Stimulated activated naive CD8-positive, alpha-beta T cell treated with anti-CD3 and anti-CD28 coated beads, Interleukin-15, Interleukin-2, amounts not matched to agents 100 U/mL and 50 U/mL, for 24 hours (primary cell): ENCODE results near the gene ADPRHL1.

Experiments
- ATAC-seq: fragments of 150-1000 bp; cut with Tn5 transposase; one replicate; pipeline ENCODE4 v1.10.0; 2021
- DNase-seq: peaks from one replicate; pipeline ENCODE4 v3.0.0; 2021

The ADPRHL1 gene

GRCh38 chr13:113431171-113431570 is 22.1 kb downstream of the ADPRHL1 start:
- no peak for ATAC-seq
- no peak for DNase-seq

DNA sequence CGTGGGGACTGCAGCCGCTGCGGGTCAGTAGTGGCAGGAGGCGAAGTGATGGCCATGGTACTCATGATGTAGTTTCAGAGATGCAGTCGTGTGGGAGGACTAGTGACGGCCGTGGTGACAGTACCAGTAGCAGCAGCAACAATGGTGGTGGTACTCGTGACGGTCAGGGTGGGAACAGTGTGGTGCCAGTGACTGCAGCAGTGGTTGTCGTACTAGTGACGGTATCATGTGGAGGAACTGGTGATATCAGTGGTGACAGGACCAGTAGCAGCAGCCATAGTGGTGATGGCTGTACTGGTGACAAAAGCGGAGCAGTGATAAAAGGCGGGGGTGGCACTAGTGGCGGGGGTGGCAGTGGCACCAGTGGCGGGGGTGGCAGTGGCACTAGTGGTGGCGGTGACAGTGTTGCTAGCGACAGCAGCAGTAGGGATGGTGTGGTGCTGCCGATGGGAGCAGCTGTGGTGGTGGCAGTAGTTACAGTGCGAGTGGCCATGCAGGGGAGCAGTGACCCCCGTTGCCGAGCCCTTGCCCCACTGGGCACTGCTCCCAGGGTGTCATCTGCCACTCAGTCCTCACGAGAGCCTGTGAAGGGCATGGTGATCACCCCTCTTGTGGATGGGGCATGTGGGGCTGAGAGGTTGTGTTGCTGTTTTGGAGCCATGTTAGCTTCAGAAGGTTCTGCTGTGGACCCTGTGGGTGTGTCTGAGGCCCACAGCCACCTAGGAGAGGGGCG is 22.7 kb downstream of the ADPRHL1 start:
- no peak for DNase-seq
- no peak for ATAC-seq

- no peak for ATAC-seq
- no peak for DNase-seq
Observed at GRCh38 chr13:113429608-113429985, 23.7 kb downstream of the ADPRHL1 start.

DNA sequence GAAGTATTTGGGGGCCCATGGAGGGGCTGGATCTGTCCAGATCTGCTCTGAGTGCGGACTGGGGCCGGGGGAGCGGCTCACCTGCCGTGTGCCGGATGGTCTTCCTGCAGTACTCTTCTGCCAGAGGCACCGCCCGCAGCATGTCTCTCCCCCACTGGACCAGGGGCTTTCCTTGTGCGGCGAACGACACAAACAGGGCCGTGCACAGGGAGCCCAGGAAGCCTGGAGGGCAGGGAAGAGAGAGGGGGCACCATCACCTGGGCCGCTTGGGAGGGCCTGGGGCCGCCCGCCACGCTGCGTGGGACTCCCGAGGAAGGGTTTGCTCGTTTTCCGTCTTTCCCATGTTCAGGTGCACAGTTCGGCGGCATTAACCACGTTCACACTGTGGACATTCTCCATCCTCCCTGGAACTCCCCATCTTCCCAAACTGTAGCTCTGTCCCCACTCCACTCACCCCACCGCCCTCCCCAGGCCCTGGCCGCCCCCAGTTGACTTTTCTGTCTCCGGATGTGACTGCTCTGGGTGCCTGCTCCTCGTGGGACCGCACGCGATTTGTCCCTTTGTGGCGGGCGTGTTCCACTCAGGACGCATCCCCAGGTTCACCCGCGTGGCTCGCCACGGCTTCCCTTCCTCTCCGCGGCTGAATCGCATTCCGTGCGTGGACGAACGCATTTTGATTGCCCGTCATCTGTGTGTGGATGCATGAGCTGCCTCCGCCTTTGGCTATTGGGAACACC is 24.2 kb downstream of the ADPRHL1 start:
- no peak for DNase-seq
- ATAC-seq = no peak

- no peak for ATAC-seq
- no peak for DNase-seq
Observed at GRCh38 chr13:113428469-113428865, 24.8 kb downstream of the ADPRHL1 start.

DNA sequence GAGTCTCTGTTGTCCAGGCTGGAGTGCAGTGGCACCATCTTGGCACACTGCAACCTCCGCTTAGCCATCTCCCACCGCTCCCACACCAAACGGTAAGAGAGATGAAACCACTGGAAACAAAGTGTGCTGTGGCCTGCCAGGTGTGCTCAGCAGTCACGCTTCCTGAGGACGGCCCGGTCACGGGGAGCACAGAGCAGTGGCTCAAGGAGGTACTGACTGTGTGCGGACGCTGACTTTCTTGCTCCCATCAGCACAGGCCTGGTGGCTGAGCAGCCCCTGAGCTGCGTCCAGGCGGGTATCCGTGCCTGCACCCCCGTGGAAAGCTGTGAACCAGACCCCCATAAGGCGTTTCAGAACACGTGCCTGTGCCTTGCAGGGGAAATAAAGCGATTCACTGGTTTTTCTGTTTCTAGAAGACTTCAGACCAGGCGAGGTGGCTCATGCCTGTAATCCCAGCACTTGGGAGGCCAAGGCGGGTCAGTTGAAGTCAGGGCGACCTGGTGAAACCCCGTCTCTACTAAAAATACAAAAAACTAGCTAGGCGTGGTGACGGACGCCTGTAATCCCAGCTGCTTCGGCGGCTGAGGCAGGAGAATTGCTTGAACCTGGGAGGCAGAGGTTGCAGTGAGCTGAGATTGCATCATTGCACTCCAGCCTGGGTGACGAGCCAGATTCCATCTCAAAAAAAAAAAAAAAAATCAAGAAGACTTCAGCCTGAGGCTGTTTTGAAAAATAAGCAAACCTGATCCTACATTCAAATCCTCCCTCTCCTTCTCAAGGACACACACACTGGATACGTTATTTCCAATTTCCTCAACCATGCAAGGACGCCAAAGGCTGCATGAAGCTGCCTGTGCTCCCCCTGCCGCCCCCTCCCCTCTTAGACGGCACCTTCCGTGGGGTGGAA is 25.5 kb downstream of the ADPRHL1 start:
- no peak for ATAC-seq
- no peak for DNase-seq

GRCh38 chr13:113426591-113426986 is 26.7 kb downstream of the ADPRHL1 start:
- ATAC-seq (no peak), DNase-seq (no peak)

GRCh38 chr13:113425941-113426590 is 27.2 kb downstream of the ADPRHL1 start:
- ATAC-seq = no peak
- DNase-seq = no peak

GRCh38 chr13:113423520-113424163 is 29.6 kb downstream of the ADPRHL1 start:
- DNase-seq (no peak), ATAC-seq (no peak)

- no peak for ATAC-seq
Observed at GRCh38 chr13:113422807-113423519, 30.3 kb downstream of the ADPRHL1 start.

GRCh38 chr13:113421673-113422270 is 31.5 kb downstream of the ADPRHL1 start:
- ATAC-seq = no peak
- DNase-seq = no peak

More at GRCh38 chr13:113422807-113423519, 30.3 kb downstream of the ADPRHL1 start:
- no peak for DNase-seq

GRCh38 chr13:113420833-113421600 is 32.3 kb downstream of the ADPRHL1 start:
- ATAC-seq (no peak), DNase-seq (no peak)

DNA sequence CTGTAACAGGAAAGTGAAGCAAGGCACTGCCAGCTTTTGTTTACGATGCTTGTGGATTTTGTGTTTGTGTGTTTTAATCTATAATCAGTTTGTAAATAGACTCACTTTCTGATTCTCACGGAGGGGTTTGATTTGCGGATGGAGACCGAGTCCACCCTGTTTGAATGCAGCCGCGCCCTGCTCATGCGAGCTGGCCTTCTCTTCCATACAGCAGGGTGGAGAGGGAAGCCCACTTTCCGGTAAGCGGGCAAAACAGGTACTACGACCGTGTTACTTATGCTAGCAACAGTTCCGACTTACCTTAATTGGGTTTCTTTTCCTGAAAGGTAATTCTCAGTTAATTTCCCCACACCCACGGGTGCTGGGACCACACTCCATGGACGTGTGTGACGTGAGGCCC is 33.1 kb downstream of the ADPRHL1 start:
- DNase-seq (no peak), ATAC-seq (no peak)

DNA sequence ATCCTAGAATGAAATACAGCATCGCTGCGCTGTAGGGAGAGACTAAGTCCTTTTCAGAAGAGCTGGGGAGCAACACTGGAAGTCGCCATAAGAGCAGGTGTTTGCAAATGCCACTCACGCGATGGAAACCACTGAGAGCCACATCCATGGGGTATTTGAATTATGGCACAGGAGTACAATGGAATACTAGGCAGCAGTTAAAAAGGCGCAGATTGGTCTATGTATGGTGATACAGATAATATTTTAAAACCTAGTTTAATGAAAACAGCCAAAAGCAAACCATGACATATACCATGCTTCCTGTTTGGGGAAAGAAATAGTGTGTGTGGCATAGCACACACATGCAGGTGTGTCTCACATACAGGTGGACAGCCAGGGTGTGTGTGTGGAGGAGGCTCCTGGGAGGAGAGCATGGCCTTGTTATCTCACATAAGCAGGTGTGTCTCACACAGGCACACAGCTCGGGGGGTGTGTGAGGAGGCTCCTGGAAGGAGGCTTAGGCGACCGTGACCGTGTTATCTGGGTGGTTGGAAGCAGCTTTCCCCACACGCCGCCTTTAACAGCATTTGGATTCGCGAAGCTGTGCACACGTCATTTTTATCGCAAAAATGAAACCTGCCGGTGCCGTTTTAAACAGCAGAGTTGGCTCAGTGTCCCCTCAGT is 33.6 kb downstream of the ADPRHL1 start:
- ATAC-seq (no peak), DNase-seq (no peak)

GRCh38 chr13:113418722-113419049 is 34.6 kb downstream of the ADPRHL1 start:
- DNase-seq (no peak), ATAC-seq (no peak)

- no peak for ATAC-seq
- DNase-seq = no peak
Observed at GRCh38 chr13:113417836-113418721, 35.2 kb downstream of the ADPRHL1 start.

- ATAC-seq = no peak
- DNase-seq = no peak
Observed at GRCh38 chr13:113417008-113417751, 36.1 kb downstream of the ADPRHL1 start.

GRCh38 chr13:113415825-113416224 is 37.5 kb downstream of the ADPRHL1 start:
- DNase-seq (no peak), ATAC-seq (no peak)
